HG02884 (cell line): ENCODE results near the gene PAK2.
"Not testable (repeated sequence)": the region's sequence is repeated elsewhere in the genome, so short reads cannot be mapped to it uniquely, and the experiment has no call there.

Experiments
- ATAC-seq: cut with Tn5 transposase; IDR thresholded peaks from one replicate; pipeline ENCODE4 v1.9.1; 2021; ENCODE audit warnings: mild to moderate bottlenecking, moderate library complexity; ENCODE audit not compliant: unreplicated experiment

Gene PAK2

GRCh38 chr3:196842567-196843434 is 103.1 kb downstream of the PAK2 start:
- ATAC-seq = no peak

- ATAC-seq = no peak
Observed at GRCh38 chr3:196843435-196844110, 103.9 kb downstream of the PAK2 start.

- not testable (repeated sequence) for ATAC-seq
Observed at GRCh38 chr3:196844235-196845219, 104.9 kb downstream of the PAK2 start.

- not testable (repeated sequence) for ATAC-seq
Observed at GRCh38 chr3:196848375-196848774, 108.7 kb downstream of the PAK2 start.

GRCh38 chr3:196849180-196849741 is 109.6 kb downstream of the PAK2 start:
- ATAC-seq = no peak

GRCh38 chr3:196863000-196863399 is 123.3 kb downstream of the PAK2 start:
- ATAC-seq = not testable (repeated sequence)

GRCh38 chr3:196867155-196867506 is 127.5 kb downstream of the PAK2 start:
- ATAC-seq = no peak

GRCh38 chr3:196867507-196868296 is 128.0 kb downstream of the PAK2 start, which contains the start of gene SENP5:
Gene SENP5 (plus strand): TSS chr3:196867920. CDS start chr3:196885182, 17,262 bp downstream.
- ATAC-seq = peak; percentile 68

GRCh38 chr3:196868297-196868661 is 128.6 kb downstream of the PAK2 start:
- peak; percentile 11 for ATAC-seq

GRCh38 chr3:196872316-196872715 is 132.7 kb downstream of the PAK2 start:
- no peak for ATAC-seq

GRCh38 chr3:196874511-196875094 is 134.9 kb downstream of the PAK2 start:
- ATAC-seq = not testable (repeated sequence)

GRCh38 chr3:196875258-196875657 is 135.6 kb downstream of the PAK2 start:
- ATAC-seq = no peak
